Ovary (tissue), 3 donors: ENCODE measurements around the gene ADPRHL1.

Source experiments
- CTCF ChIP-seq, 3 donors: fragments of 450-650 bp in 2 of 3; fragments of 200-600 bp in 1 of 3; IDR thresholded peaks; one replicate each; pipeline versions ENCODE4 v1.5.1 to v1.8.0; 2016 to 2022; ENCODE audit warnings: antibody characterized with exemption in 3 of 3, mild to moderate bottlenecking in 1 of 3
- EP300 ChIP-seq: sonication (generic); formaldehyde crosslinking; IDR thresholded peaks from one replicate; pipeline ENCODE4 v1.6.1; 2017; ENCODE audit warnings: antibody characterized with exemption
- POLR2A ChIP-seq: fragments of 450-650 bp; IDR thresholded peaks from one replicate; pipeline ENCODE4 v1.6.1; 2017; ENCODE audit warnings: antibody characterized with exemption, mild to moderate bottlenecking, moderate library complexity
- donor health status: DM: no; HTN: no; CAD: no.

DNA sequence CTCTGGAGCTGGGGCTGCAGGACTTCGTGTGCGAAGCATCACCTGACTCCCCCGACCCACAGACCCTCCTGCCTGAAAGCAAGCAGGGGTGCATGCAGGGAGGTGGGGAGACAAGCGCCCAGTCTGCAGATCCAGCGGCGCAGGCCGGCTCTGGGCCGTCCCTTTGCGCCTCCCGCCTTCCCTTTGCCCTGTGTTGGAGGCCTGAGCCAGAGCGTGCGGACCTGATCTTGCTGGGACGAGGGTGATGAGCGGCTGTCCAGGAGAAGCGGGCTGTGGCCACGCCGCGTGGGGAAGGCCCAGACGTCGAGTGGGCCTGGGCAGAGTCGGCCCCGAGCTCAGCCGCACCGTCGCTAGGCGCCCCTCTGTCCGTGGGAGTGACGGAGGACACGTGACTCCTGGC lies 84.1 kb downstream of the ADPRHL1 start:
- TF ChIP-seq CTCF (IDR thresholded peaks at IDR 0.05), result no peak
- TF ChIP-seq EP300, result no peak
- no peak for TF ChIP-seq POLR2A
